H1 (cell line): ENCODE data around the gene ARMC7. TPM values are rescaled to one million over a fixed set of nuclear protein-coding genes. Genes with fewer than 3 reads are reported as not detected.

Source experiments
- CTCF ChIA-PET: fragments of 300-600 bp; sonication (Branson Sonifier 250); formaldehyde crosslinking; loops from one replicate; lab custom pipeline; 2021; ENCODE audit not compliant: partially characterized antibody; lab: Charles Lee
- POLR2A ChIA-PET: fragments of 300-600 bp; sonication (Branson Sonifier 250); formaldehyde crosslinking; loops from one replicate; lab custom pipeline; 2021; ENCODE audit warnings: inconsistent platforms; ENCODE audit not compliant: partially characterized antibody; lab: Charles Lee
- DNase-seq, 2 experiments: peaks; one replicate each; pipeline versions ENCODE4 v3.0.0 to v3.0.0-alpha.2; 2010 to 2022; ENCODE audit warnings: low spot score in 2 of 2, low read depth in 1 of 2, mixed read lengths in 1 of 2
- FAIRE-seq: peaks from 2 replicates; lab custom pipeline; 2011; peaks lifted over from hg19 to GRCh38; lab: Jason Lieb, UNC
- H2AFZ ChIP-seq: 2 replicates; pipeline ENCODE4 v1.8.1; 2012; ENCODE audit warnings: low read length, inconsistent platforms
- H2AK5ac ChIP-seq: 2 replicates; pipeline ENCODE4 v1.6.1; 2013; ENCODE audit warnings: low read depth, low read length
- H2BK120ac ChIP-seq: replicated peaks from 2 replicates; pipeline ENCODE3; 2013; ENCODE audit warnings: low read depth, low read length, inconsistent platforms
- H2BK12ac ChIP-seq: 2 replicates; pipeline ENCODE4 v1.6.1; 2013; ENCODE audit warnings: low read depth, low read length
- H2BK15ac ChIP-seq: 2 replicates; pipeline ENCODE4 v1.6.1; 2013; ENCODE audit warnings: low read length
- H2BK20ac ChIP-seq: 2 replicates; pipeline ENCODE4 v1.6.1; 2013; ENCODE audit warnings: low read length
- H2BK5ac ChIP-seq: 2 replicates; pipeline ENCODE4 v1.6.1; 2013; ENCODE audit warnings: low read depth, low read length
- H3K14ac ChIP-seq: 2 replicates; pipeline ENCODE4 v1.6.1; 2013; ENCODE audit warnings: inconsistent platforms; ENCODE audit not compliant: insufficient read length
- H3K18ac ChIP-seq: 2 replicates; pipeline ENCODE4 v1.6.1; 2013; ENCODE audit warnings: low read length; ENCODE audit errors: extremely low read depth
- H3K23ac ChIP-seq: 2 replicates; pipeline ENCODE4 v1.6.1; 2013; ENCODE audit warnings: inconsistent platforms; ENCODE audit not compliant: insufficient read length
- H3K23me2 ChIP-seq: 2 replicates; pipeline ENCODE4 v1.6.1; 2013; ENCODE audit warnings: low read depth, low read length
- H3K27ac ChIP-seq: 2 replicates; pipeline ENCODE4 v1.6.1; 2011; ENCODE audit warnings: low read depth, low read length, inconsistent platforms
- H3K27me3 ChIP-seq, 4 experiments: replicated peaks in 1 of 4; 1 replicate in 1 of 4; 2 replicates in 3 of 4; pipeline versions ENCODE4 v1.6.1 to v1.8.1; 2011 to 2013; ENCODE audit warnings: low read length in 3 of 4, mild to moderate bottlenecking in 3 of 4, inconsistent platforms in 2 of 4, mixed read lengths in 2 of 4, moderate library complexity in 1 of 4; ENCODE audit not compliant: control insufficient read depth in 3 of 4, insufficient read depth in 3 of 4; ENCODE audit errors: extremely low read depth in 1 of 4
- H3K36me3 ChIP-seq, 4 experiments: 2 replicates each; pipeline versions ENCODE4 v1.6.1 to v1.8.1; 2011 to 2013; ENCODE audit warnings: mild to moderate bottlenecking in 4 of 4, low read length in 3 of 4, moderate library complexity in 2 of 4, control low read depth in 1 of 4, inconsistent platforms in 1 of 4; ENCODE audit not compliant: insufficient read depth in 4 of 4, control insufficient read depth in 2 of 4
- H3K4ac ChIP-seq: replicated peaks from 2 replicates; pipeline ENCODE3; 2013; ENCODE audit warnings: low read length, low read depth, mixed read lengths, inconsistent platforms; ENCODE audit not compliant: insufficient read length
- H3K4me1 ChIP-seq, 4 experiments: replicated peaks in 1 of 4; 1 replicate in 1 of 4; 2 replicates in 3 of 4; pipeline versions ENCODE4 v1.6.1 to v1.8.1; 2011 to 2013; ENCODE audit warnings: low read length in 3 of 4, inconsistent platforms in 2 of 4, mixed read lengths in 1 of 4; ENCODE audit not compliant: insufficient read depth in 4 of 4, control insufficient read depth in 3 of 4
- H3K4me2 ChIP-seq, 2 experiments: 2 replicates each; pipeline versions ENCODE4 v1.6.1 to v1.8.1; 2011 to 2013; ENCODE audit warnings: low read depth in 2 of 2, low read length in 2 of 2, control low read depth in 1 of 2, inconsistent platforms in 1 of 2, mild to moderate bottlenecking in 1 of 2; ENCODE audit not compliant: insufficient read depth in 1 of 2
- H3K4me3 ChIP-seq, 4 experiments: fragments of 200-600, 300-600 bp in 1 of 4; sonication (generic), shearing (Covaris generic), sonication (Bioruptor Twin) in 1 of 4; 2 replicates each; pipeline versions ENCODE4 v1.5.1 to v1.8.1; 2011 to 2016; ENCODE audit warnings: low read length in 4 of 4, low read depth in 3 of 4, control low read depth in 2 of 4, inconsistent platforms in 2 of 4, mild to moderate bottlenecking in 2 of 4, mixed read lengths in 1 of 4, moderate library complexity in 1 of 4; ENCODE audit not compliant: insufficient read depth in 2 of 4; ENCODE audit errors: extremely low read depth in 1 of 4
- H3K56ac ChIP-seq: replicated peaks from 2 replicates; pipeline ENCODE3; 2013; ENCODE audit warnings: low read depth, mild to moderate bottlenecking, mixed read lengths, low read length, inconsistent platforms; ENCODE audit not compliant: insufficient read length
- H3K79me1 ChIP-seq: 2 replicates; pipeline ENCODE4 v1.6.1; 2013; ENCODE audit warnings: low read depth, low read length, control low read depth
- H3K79me2 ChIP-seq, 2 experiments: 2 replicates each; pipeline versions ENCODE4 v1.6.1 to v1.8.1; 2012 to 2013; ENCODE audit warnings: low read length in 2 of 2, mild to moderate bottlenecking in 2 of 2, inconsistent platforms in 1 of 2; ENCODE audit not compliant: insufficient read depth in 2 of 2, control insufficient read depth in 1 of 2
- H3K9ac ChIP-seq, 4 experiments: replicated peaks in 1 of 4; 1 replicate in 1 of 4; 2 replicates in 3 of 4; pipeline versions ENCODE4 v1.6.1 to v1.8.1; 2011 to 2013; ENCODE audit warnings: low read depth in 3 of 4, low read length in 3 of 4, control low read depth in 2 of 4, mild to moderate bottlenecking in 2 of 4, moderate library complexity in 2 of 4, inconsistent platforms in 1 of 4; ENCODE audit errors: extremely low read depth in 1 of 4
- H3K9me3 ChIP-seq, 2 experiments: 2 replicates each; pipeline versions ENCODE4 v1.6.1 to v1.8.1; 2012 to 2013; ENCODE audit warnings: mild to moderate bottlenecking in 2 of 2, moderate library complexity in 2 of 2, control low read depth in 1 of 2, inconsistent platforms in 1 of 2, low read depth in 1 of 2, low read length in 1 of 2, mixed read lengths in 1 of 2; ENCODE audit not compliant: insufficient read depth in 2 of 2
- H4K20me1 ChIP-seq, 2 experiments: replicated peaks in 1 of 2; 2 replicates each; pipeline versions ENCODE3 to v1.8.1; 2011 to 2013; ENCODE audit warnings: inconsistent platforms in 2 of 2, low read length in 2 of 2, mild to moderate bottlenecking in 1 of 2; ENCODE audit not compliant: insufficient read depth in 2 of 2, control insufficient read depth in 1 of 2
- H4K5ac ChIP-seq: 2 replicates; pipeline ENCODE4 v1.6.1; 2013; ENCODE audit warnings: low read length, low read depth, mixed read lengths, inconsistent platforms; ENCODE audit not compliant: insufficient read length
- H4K8ac ChIP-seq: 2 replicates; pipeline ENCODE4 v1.8.0; 2013; ENCODE audit warnings: mild to moderate bottlenecking, moderate library complexity, low read length, inconsistent platforms; ENCODE audit not compliant: insufficient read depth; ENCODE audit errors: extremely low read depth
- H4K91ac ChIP-seq: replicated peaks from 2 replicates; pipeline ENCODE3; 2013; ENCODE audit warnings: low read length, mixed read lengths, inconsistent platforms; ENCODE audit not compliant: insufficient read length
- CBX8 ChIP-seq: fragments of 300-800, 300-1000 bp; sonication (generic); IDR thresholded peaks from 2 replicates; pipeline ENCODE4 v1.7.1; 2016; ENCODE audit warnings: low read depth, low read length, borderline replicate concordance
- MAX ChIP-seq: IDR thresholded peaks from 2 replicates; pipeline ENCODE4 v1.6.1; 2012; ENCODE audit warnings: inconsistent platforms
- PHF8 ChIP-seq: fragments of 200-600 bp; sonication (generic); conservative IDR thresholded peaks from 2 replicates; pipeline ENCODE4 v1.7.1; 2012; ENCODE audit warnings: low read depth, mild to moderate bottlenecking, inconsistent platforms, low read length, moderate library complexity
- RXRA ChIP-seq: IDR thresholded peaks from 2 replicates; pipeline ENCODE4 v1.6.1; 2011; ENCODE audit warnings: low read depth, mild to moderate bottlenecking, low read length, moderate library complexity; ENCODE audit not compliant: insufficient read depth
- SP2 ChIP-seq: IDR thresholded peaks from 2 replicates; pipeline ENCODE4 v1.6.1; 2012; ENCODE audit warnings: mild to moderate bottlenecking, low read length, inconsistent platforms
- YY1 ChIP-seq: IDR thresholded peaks from 2 replicates; pipeline ENCODE4 v1.6.1; 2011; ENCODE audit warnings: low read depth, mild to moderate bottlenecking, low read length
- WGBS, 2 experiments: shearing (Covaris generic) in 1 of 2; methylation state at CpG; one replicate each; pipeline versions ENCODE4 v1.1.6 to v1.1.7; 2013 to 2015; ENCODE audit warnings: low lambda C conversion rate in 2 of 2, mixed read lengths in 2 of 2, inconsistent platforms in 1 of 2, low coverage in 1 of 2, missing lambda C conversion rate in 1 of 2; ENCODE audit not compliant: insufficient replicate concordance in 2 of 2, insufficient coverage in 1 of 2, insufficient read length in 1 of 2; ENCODE audit errors: extremely low coverage in 1 of 2, missing lambda C conversion rate in 1 of 2; 5-methylcytosine and 5-hydroxymethylcytosine counted together
- polyA plus RNA-seq, 7 experiments: library from polyadenylated mRNA; depleted of rRNA in 3 of 7; stranded (reverse) in 5 of 7; unstranded in 2 of 7; fragments of >200 nt in 5 of 7; fragments of 200-250 nt in 2 of 7; gene quantifications; 1 replicate in 5 of 7; 2 replicates in 1 of 7; 4 replicates in 1 of 7; pipeline versions ENCODE4 v1.2.1 to v1.2.3, GENCODE V29; 2011 to 2013; ENCODE audit warnings: missing spikeins in 2 of 7, mixed read lengths in 2 of 7
- total RNA-seq: library from RNA; stranded (reverse); fragmentation: NEBNext Ultra II Directional; extraction: Animal tissue kit (Norgen Biotek cat#: 25700); gene quantifications from 2 replicates; pipeline ENCODE4 v1.2.1, GENCODE V29; 2021

The ARMC7 gene
- total and polyA plus RNA-seq, 2 of the 8 experiments (the other 6 are each of a cell fraction or from before 2014, with no cell fraction given): 9.8 to 13.6 TPM

- TF ChIP-seq MAX (no peak), RXRA (no peak), PHF8 (no peak), YY1 (no peak), CBX8 (no peak), SP2 (no peak)
- Histone ChIP-seq H2BK5ac (no peak overlapping the region), H3K18ac (no peak overlapping the region), H4K20me1 (no peaks in the 10 kb centered on the region), H4K91ac (no peak overlapping the region), H3K56ac (no peak overlapping the region), H3K14ac (no peak overlapping the region), H3K27ac (no peak overlapping the region), H3K79me1 (no peaks in the 10 kb centered on the region), H2BK15ac (no peak overlapping the region), H3K23ac (no peak overlapping the region), H4K8ac (no peak overlapping the region), H2AFZ (no peak overlapping the region), H3K4me2 (no peak overlapping the region), H2BK20ac (no peak overlapping the region), H3K4ac (no peak overlapping the region), H3K23me2 (no peaks in the 10 kb centered on the region), H2BK120ac (no peak overlapping the region), H4K5ac (no peak overlapping the region), H2AK5ac (no peak overlapping the region), H3K4me3 (no peak overlapping the region), H3K9me3 (no peaks in the 10 kb centered on the region), H2BK12ac (no peak overlapping the region), H3K79me2 (no peaks in the 10 kb centered on the region), H3K27me3 (no peaks in the 10 kb centered on the region), H3K4me1 (peaks cover 0 to 13% (median 5%) of the 10 kb centered on the region in 4 experiments; a peak in 4 of 7 replicates), H3K36me3 (no peaks in the 10 kb centered on the region), H3K9ac (no peak overlapping the region)
- ChIA-PET CTCF (interaction anchor here (0.6 to 7.6 kb wide), 12 partner anchors 9 to 337 kb away, joined by 3 to 45 read pairs (median 4); no protein-coding TSS in a partner anchor), POLR2A (interaction anchor here (1.2 to 1.3 kb wide), 3 partner anchors 30 to 79 kb away, joined by 3 read pairs; partner anchors contain the start of genes JPT1 and NT5C)
- 76% methylated on average over 4 of the region's 4 CpGs; no CpG with 5 or more reads in 1 of the 2 experiments for WGBS, 2 experiments
- DNase-seq (no peak), FAIRE-seq (no peak)
These were observed 34.0 kb upstream of the ARMC7 start for GRCh38 chr17:75075597-75076336.
